ENCODE data around the gene GNAQ.

GRCh38 chr9:77989909-77990308 is 41.7 kb downstream of the GNAQ start:
- no peak for TF ChIP-seq CTCF (IDR thresholded peaks at IDR 0.05)
- no peak for TF ChIP-seq POLR2A (IDR thresholded peaks at IDR 0.05)
- TF ChIP-seq POLR2AphosphoS5 (IDR thresholded peaks at IDR 0.05) = no peak
- TF ChIP-seq EP300 (IDR thresholded peaks at IDR 0.05) = no peak
